Sigmoid colon (tissue), 7 donors: Measurements from ENCODE around the gene MYO18A. TPM values are rescaled to one million over a fixed set of nuclear protein-coding genes. Genes with fewer than 3 reads are reported as not detected.

ENCODE experiments used
- DNase-seq: peaks from one replicate; pipeline ENCODE4 v3.0.0-alpha.2; 2019
- H3K27ac ChIP-seq, 4 donors: fragments of 200-600 bp; sonication (generic); one replicate each; pipeline ENCODE4 v1.5.1; 2016 to 2019; ENCODE audit warnings: mild to moderate bottlenecking in 1 of 4
- H3K27me3 ChIP-seq, 3 donors: fragments of 200-600 bp; sonication (generic); one replicate each; pipeline ENCODE4 v1.5.1; 2019; ENCODE audit warnings: mild to moderate bottlenecking in 1 of 3
- H3K36me3 ChIP-seq, 4 donors: fragments of 200-600 bp; sonication (generic); one replicate each; pipeline ENCODE4 v1.5.1; 2016 to 2019
- H3K4me1 ChIP-seq, 4 donors: fragments of 200-600 bp; sonication (generic); one replicate each; pipeline ENCODE4 v1.5.1; 2017 to 2019
- H3K4me3 ChIP-seq, 4 donors: fragments of 200-600 bp; sonication (generic); one replicate each; pipeline ENCODE4 v1.5.1; 2017 to 2019; ENCODE audit warnings: mild to moderate bottlenecking in 2 of 4, moderate library complexity in 1 of 4
- H3K9me3 ChIP-seq, 4 donors: fragments of 200-600 bp in 3 of 4; sonication (generic) in 3 of 4; one replicate each; pipeline versions ENCODE4 v1.5.1 to v1.6.1; 2013 to 2019
- EP300 ChIP-seq, 4 donors: sonication (generic); formaldehyde crosslinking; IDR thresholded peaks; one replicate each; pipeline ENCODE4 v1.6.1; 2017; ENCODE audit warnings: antibody characterized with exemption in 4 of 4
- POLR2A ChIP-seq, 2 donors: fragments of 450-650 bp; IDR thresholded peaks; one replicate each; pipeline ENCODE4 v1.6.1; 2016; ENCODE audit warnings: antibody characterized with exemption in 2 of 2, mild to moderate bottlenecking in 2 of 2, moderate library complexity in 2 of 2
- POLR2AphosphoS5 ChIP-seq, 4 donors: sonication (generic); formaldehyde crosslinking; IDR thresholded peaks; one replicate each; pipeline ENCODE4 v1.6.1; 2017; ENCODE audit warnings: antibody characterized with exemption in 4 of 4
- WGBS, 2 donors: extraction: QIAGEN DNeasy Blood & Tissue Kit; methylation state at CpG; one replicate each; pipeline ENCODE4 v1.1.7; 2013; 5-methylcytosine and 5-hydroxymethylcytosine counted together
- intact Hi-C: fragments of 100-400 bp; cut with DNase I; formaldehyde crosslinking; loops from one replicate; pipeline ENCODE4 v1.15.1; 2023
- polyA plus RNA-seq, 3 donors: library from polyadenylated mRNA; stranded (reverse); fragments of 200-250 nt; gene quantifications; one replicate each; pipeline ENCODE4 v1.2.3, GENCODE V29; 2013
- total RNA-seq, 4 donors: library from RNA; depleted of rRNA; stranded (reverse); fragments of >200 nt; gene quantifications; one replicate each; pipeline ENCODE4 v1.1.0, GENCODE V29; 2016
- TF ChIP-seq, protein P1 (sequence below), 4 experiments: fragments of 450-650 bp in 3 of 4; fragments of 200-600 bp in 1 of 4; IDR thresholded peaks; one replicate each; pipeline ENCODE4 v1.5.1; 2016 to 2019; ENCODE audit warnings: antibody characterized with exemption in 4 of 4, mild to moderate bottlenecking in 3 of 4, moderate library complexity in 2 of 4
- donor health status: healthy with polysubstance abuse.
- donor health status: Bipolar disorder and iron deficiency.
- donor health status: healthy.

MYO18A gene
- total and polyA plus RNA-seq, 7 donors = 24.0 to 92.6 (median 48.4) TPM

DNA sequence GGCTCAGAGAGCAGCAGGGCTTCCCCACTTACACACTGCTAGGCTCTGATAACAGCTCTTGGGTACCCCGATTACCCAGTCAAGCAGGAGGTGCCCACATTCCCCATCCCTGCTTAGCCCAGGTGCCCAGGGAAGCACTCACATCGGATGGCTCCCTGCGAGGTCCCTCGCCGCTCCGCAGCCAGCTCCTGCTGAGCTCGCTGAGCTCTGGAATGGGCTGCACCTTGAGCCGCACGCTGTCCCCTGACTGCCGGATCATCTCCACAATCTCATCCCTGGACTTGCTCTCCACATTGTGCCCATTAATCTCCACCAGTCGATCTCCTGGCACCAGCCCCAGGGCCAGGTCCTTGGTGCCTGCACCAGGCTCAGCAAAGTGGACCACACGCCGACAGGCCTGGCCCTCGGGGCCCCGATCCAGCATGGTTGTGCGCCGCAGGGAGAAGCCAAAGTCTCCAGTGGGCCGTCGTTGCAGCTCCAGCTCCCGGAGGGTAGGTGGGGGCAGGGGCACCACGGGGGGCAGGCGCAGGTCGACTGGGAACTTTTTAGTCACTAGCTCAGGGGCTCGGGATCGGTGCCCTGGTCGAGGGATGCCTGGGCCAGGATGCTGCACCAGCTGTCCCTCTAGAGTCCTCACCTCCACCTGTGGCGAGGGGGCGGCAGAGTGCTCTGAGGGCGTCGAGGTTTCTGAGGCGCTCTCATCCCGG is 14.2 kb downstream of the MYO18A start:
- intact Hi-C loops = no loop called here
- Histone ChIP-seq H3K36me3 (peaks cover 10 to 21% (median 14%) of the 10 kb centered on the region in 4 donors), H3K4me3 (no peak overlapping the region), H3K27ac (no peak overlapping the region), H3K9me3 (no peaks in the 10 kb centered on the region), H3K4me1 (peaks cover 0 to 8% (median 2%) of the 10 kb centered on the region in 4 donors), H3K27me3 (no peaks in the 10 kb centered on the region)
- 95% methylated on average over 32 of the region's 32 CpGs for WGBS, 2 donors
- no peak for TF ChIP-seq EP300 (IDR thresholded peaks at IDR 0.05)
- no peak for TF ChIP-seq POLR2A (IDR thresholded peaks at IDR 0.05)
- TF ChIP-seq, protein P1, sequence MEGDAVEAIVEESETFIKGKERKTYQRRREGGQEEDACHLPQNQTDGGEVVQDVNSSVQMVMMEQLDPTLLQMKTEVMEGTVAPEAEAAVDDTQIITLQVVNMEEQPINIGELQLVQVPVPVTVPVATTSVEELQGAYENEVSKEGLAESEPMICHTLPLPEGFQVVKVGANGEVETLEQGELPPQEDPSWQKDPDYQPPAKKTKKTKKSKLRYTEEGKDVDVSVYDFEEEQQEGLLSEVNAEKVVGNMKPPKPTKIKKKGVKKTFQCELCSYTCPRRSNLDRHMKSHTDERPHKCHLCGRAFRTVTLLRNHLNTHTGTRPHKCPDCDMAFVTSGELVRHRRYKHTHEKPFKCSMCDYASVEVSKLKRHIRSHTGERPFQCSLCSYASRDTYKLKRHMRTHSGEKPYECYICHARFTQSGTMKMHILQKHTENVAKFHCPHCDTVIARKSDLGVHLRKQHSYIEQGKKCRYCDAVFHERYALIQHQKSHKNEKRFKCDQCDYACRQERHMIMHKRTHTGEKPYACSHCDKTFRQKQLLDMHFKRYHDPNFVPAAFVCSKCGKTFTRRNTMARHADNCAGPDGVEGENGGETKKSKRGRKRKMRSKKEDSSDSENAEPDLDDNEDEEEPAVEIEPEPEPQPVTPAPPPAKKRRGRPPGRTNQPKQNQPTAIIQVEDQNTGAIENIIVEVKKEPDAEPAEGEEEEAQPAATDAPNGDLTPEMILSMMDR (IDR thresholded peaks at IDR 0.05) = no peak
- TF ChIP-seq POLR2AphosphoS5 (IDR thresholded peaks at IDR 0.05) = no peak
- DNase-seq = no peak

DNA sequence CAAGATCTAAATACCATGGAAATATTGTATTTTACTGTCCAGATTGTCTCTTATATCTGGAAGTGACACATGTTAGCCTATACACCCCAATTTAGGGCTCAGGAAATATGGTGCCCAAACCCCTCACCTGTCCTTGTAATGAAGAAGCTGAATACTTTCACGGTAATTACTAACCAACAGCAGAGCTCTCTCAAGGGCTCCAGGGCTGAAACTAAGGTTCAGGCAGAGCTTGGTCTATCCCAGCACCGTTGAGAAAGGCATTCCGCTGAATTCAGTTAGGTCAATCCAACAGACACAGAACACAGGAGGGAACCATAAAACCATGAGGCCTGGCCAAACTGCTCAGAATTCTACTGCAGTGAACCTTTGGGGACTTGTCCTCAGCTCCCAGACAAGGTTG is 14.9 kb downstream of the MYO18A start:
- intact Hi-C loops = no loop called here
- WGBS, 2 donors = 83 to 85% methylated on average over 3 of the region's 3 CpGs
- no peak for DNase-seq
- Histone ChIP-seq H3K9me3 (no peaks in the 10 kb centered on the region), H3K36me3 (peaks cover 10 to 21% (median 14%) of the 10 kb centered on the region in 4 donors), H3K4me1 (peaks cover 0 to 8% (median 2%) of the 10 kb centered on the region in 4 donors), H3K4me3 (no peak overlapping the region), H3K27ac (no peak overlapping the region), H3K27me3 (no peaks in the 10 kb centered on the region)
- TF ChIP-seq POLR2A (IDR thresholded peaks at IDR 0.05) = no peak
- TF ChIP-seq POLR2AphosphoS5 (IDR thresholded peaks at IDR 0.05) = no peak
- TF ChIP-seq EP300 (IDR thresholded peaks at IDR 0.05) = no peak
- TF ChIP-seq, protein P1 (IDR thresholded peaks at IDR 0.05) = no peak

DNA sequence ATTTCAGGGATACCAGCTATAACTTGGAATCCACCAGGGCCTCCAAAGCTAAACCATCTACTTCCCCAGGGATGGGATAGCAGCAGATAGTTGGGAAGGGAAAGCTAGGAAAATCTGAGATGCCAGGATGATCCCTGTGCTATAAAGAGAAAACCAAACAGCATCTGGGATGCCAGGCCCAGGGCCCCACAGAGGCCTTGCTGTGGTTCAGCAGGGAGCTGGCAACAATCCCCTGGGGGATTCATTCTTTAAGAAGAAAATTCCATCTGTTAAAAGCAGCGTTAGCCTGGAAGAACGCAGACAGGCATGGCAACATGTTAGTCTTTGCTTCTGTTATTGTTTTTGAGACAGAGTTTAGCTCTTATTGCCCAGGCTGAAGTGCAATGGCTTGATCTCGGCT is 16.6 kb downstream of the MYO18A start:
- Histone ChIP-seq H3K27me3 (no peaks in the 10 kb centered on the region), H3K4me1 (peaks cover 0 to 19% (median 15%) of the 10 kb centered on the region in 4 donors), H3K4me3 (no peak overlapping the region), H3K9me3 (no peaks in the 10 kb centered on the region), H3K36me3 (peaks cover 10 to 21% (median 14%) of the 10 kb centered on the region in 4 donors), H3K27ac (no peak overlapping the region)
- 82 to 86% methylated on average over 3 of the region's 3 CpGs for WGBS, 2 donors
- TF ChIP-seq POLR2AphosphoS5 (IDR thresholded peaks at IDR 0.05) (no peak), EP300 (IDR thresholded peaks at IDR 0.05) (no peak), POLR2A (IDR thresholded peaks at IDR 0.05) (no peak)
- TF ChIP-seq, protein P1 (IDR thresholded peaks at IDR 0.05) = no peak
- no peak for DNase-seq
- intact Hi-C loops = no loop called here

DNA sequence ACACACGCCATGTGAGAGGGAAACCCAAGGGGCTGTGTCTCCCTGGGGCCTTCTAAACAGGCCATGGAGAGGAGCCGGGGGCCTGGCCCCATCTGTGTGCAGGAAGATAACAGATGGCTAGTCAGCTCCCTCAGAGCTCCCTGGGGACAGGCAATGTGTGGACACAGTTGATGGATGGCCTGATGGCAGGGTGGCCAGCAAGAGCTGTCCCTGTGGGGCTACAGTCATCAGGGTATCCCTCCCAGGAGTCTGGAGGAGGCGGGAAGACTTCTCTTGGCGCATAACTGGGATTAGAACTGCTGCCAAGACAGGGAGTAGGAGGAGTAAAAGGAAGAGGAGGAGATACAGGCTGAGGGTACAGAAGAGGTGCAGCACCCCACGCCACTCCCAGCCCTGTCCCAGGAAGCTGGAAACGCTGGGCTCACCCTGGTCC is 17.3 kb downstream of the MYO18A start:
- Histone ChIP-seq H3K36me3 (peaks cover 10 to 21% (median 14%) of the 10 kb centered on the region in 4 donors), H3K4me1 (peaks cover 0 to 20% (median 17%) of the 10 kb centered on the region in 4 donors), H3K27me3 (no peaks in the 10 kb centered on the region), H3K27ac (no peak overlapping the region), H3K4me3 (no peak overlapping the region), H3K9me3 (no peaks in the 10 kb centered on the region)
- intact Hi-C loops = no loop called here
- TF ChIP-seq EP300 (IDR thresholded peaks at IDR 0.05) (no peak), POLR2A (IDR thresholded peaks at IDR 0.05) (no peak), POLR2AphosphoS5 (IDR thresholded peaks at IDR 0.05) (no peak)
- TF ChIP-seq, protein P1 (IDR thresholded peaks at IDR 0.05) = no peak
- no peak for DNase-seq
- WGBS, 2 donors = 79 to 81% methylated on average over 6 of the region's 6 CpGs
